Endothelial cell (in vitro differentiated cells): ENCODE measurements around the gene TIMM22. TPM values are rescaled to one million over a fixed set of nuclear protein-coding genes. Genes with fewer than 3 reads are reported as not detected.

Experiments
- DNase-seq: peaks from one replicate; pipeline ENCODE4 v3.0.0; 2021; ENCODE audit warnings: low spot score
- H3K27ac Mint-ChIP-seq: one replicate; pipeline ENCODE4 v1.8.0; 2021; ENCODE audit warnings: mixed read lengths, inconsistent platforms; ENCODE audit not compliant: unreplicated experiment
- H3K27me3 Mint-ChIP-seq: one replicate; pipeline ENCODE4 v1.8.0; 2021; ENCODE audit warnings: mild to moderate bottlenecking, moderate library complexity, mixed read lengths, inconsistent platforms; ENCODE audit not compliant: unreplicated experiment
- H3K36me3 Mint-ChIP-seq: one replicate; pipeline ENCODE4 v1.8.0; 2021; ENCODE audit warnings: mild to moderate bottlenecking, low read depth, mixed read lengths, inconsistent platforms; ENCODE audit not compliant: unreplicated experiment
- H3K4me1 Mint-ChIP-seq: one replicate; pipeline ENCODE4 v1.8.0; 2021; ENCODE audit warnings: mild to moderate bottlenecking, mixed read lengths, inconsistent platforms; ENCODE audit not compliant: unreplicated experiment
- H3K4me3 Mint-ChIP-seq: one replicate; pipeline ENCODE4 v1.8.0; 2021; ENCODE audit warnings: mild to moderate bottlenecking, mixed read lengths, inconsistent platforms; ENCODE audit not compliant: unreplicated experiment
- H3K9me3 Mint-ChIP-seq: one replicate; pipeline ENCODE4 v1.8.0; 2021; ENCODE audit warnings: mixed read lengths, inconsistent platforms; ENCODE audit not compliant: unreplicated experiment
- microRNA-seq: library from miRNA; unstranded; fragments of <30 nt; microRNA quantifications from one replicate; pipeline ENCODE4, GENCODE V29; 2020; ENCODE audit not compliant: unreplicated experiment
- total RNA-seq: library from RNA; stranded (reverse); fragmentation: NEBNext Ultra II Directional; extraction: Animal tissue kit (Norgen Biotek cat#: 25700); gene quantifications from one replicate; pipeline ENCODE4 v1.2.1, GENCODE V29; 2021; ENCODE audit not compliant: unreplicated experiment
- TF ChIP-seq, protein P1 (sequence below): fragments of 200-600 bp; sonication (generic); IDR thresholded peaks from one replicate; pipeline ENCODE4 v1.5.0; 2021; ENCODE audit warnings: antibody characterized with exemption; ENCODE audit not compliant: unreplicated experiment

The TIMM22 gene
- total RNA-seq, 1 donor from 2014 or later: 17.1 TPM

GRCh38 chr17:1050996-1051925 lies 54.3 kb downstream of the TIMM22 start:
- Mint-ChIP-seq H3K4me1 (no peaks in the 10 kb centered on the region), H3K36me3 (peaks cover 10% of the 10 kb centered on the region), H3K27me3 (peaks cover 2% of the 10 kb centered on the region), H3K4me3 (no peak overlapping the region), H3K9me3 (no peaks in the 10 kb centered on the region), H3K27ac (no peak overlapping the region)
- no peak for DNase-seq
- TF ChIP-seq, protein P1, sequence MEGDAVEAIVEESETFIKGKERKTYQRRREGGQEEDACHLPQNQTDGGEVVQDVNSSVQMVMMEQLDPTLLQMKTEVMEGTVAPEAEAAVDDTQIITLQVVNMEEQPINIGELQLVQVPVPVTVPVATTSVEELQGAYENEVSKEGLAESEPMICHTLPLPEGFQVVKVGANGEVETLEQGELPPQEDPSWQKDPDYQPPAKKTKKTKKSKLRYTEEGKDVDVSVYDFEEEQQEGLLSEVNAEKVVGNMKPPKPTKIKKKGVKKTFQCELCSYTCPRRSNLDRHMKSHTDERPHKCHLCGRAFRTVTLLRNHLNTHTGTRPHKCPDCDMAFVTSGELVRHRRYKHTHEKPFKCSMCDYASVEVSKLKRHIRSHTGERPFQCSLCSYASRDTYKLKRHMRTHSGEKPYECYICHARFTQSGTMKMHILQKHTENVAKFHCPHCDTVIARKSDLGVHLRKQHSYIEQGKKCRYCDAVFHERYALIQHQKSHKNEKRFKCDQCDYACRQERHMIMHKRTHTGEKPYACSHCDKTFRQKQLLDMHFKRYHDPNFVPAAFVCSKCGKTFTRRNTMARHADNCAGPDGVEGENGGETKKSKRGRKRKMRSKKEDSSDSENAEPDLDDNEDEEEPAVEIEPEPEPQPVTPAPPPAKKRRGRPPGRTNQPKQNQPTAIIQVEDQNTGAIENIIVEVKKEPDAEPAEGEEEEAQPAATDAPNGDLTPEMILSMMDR: no peak

Small RNA genes lying within 50 kb of the gene (microRNA-seq; reads per million reads assigned to microRNA genes)
- 1.6 reads per million, percentile 24 among the genes with 10 or more reads in this experiment for gene MIR3183

Other genes starting within 250 kb of the TIMM22 start
- gene GEMIN4, start 244.9 kb upstream of the TIMM22 start, total RNA-seq: 17.7 TPM
- gene GLOD4, start 214.8 kb upstream of the TIMM22 start, total RNA-seq: 93.9 TPM
- gene MRM3, start 214.8 kb upstream of the TIMM22 start, total RNA-seq: 15.9 TPM
- gene NXN, start 17.4 kb upstream of the TIMM22 start, total RNA-seq: 53.9 TPM
- gene ABR, start 182.9 kb downstream of the TIMM22 start, total RNA-seq: 76.6 TPM